ENCODE results near the gene TOP3A. TPM values are rescaled to one million over a fixed set of nuclear protein-coding genes. Genes with fewer than 3 reads are reported as not detected.
"Not testable (repeated sequence)": the region's sequence is repeated elsewhere in the genome, so short reads cannot be mapped to it uniquely, and the experiment has no call there.

The TOP3A gene
- total RNA-seq, 1 experiment from 2014 or later = 68.7 TPM

DNA sequence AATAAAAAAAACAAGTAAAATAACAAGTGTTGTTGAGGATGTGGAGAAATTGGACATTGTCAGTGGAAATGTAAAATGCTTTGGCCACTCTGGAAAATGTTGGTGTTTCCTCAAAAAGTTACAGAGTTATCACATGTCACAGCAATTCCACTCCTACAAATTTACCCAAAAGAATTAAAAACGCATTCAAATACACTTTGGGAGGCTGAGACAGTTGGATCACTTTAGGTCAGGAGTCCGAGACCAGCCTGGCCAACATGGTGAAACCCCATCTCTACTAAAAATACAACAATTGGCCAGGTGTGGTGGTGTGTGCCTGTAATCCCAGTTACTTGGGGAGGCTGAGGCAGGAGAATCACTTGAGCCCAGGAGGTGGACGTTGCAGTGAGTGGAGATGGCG, 5.6 kb downstream of the TOP3A start:
- H3K27me3 ChIP-seq (ENCODE audit: insufficient read depth, low read length) = no peaks in the 10 kb centered on the region
- Mint-ChIP-seq H3K4me3 (no peak overlapping the region), H3K9me3 (no peaks in the 10 kb centered on the region; a peak in 1 of 5 replicates), H3K27me3 (ENCODE audit: low read depth) (no peaks in the 10 kb centered on the region), H3K27ac (no peak overlapping the region), H3K36me3 (ENCODE audit: insufficient read depth in 1 of 3, low read depth in 3 of 3) (peaks cover 34 to 76% (median 68%) of the 10 kb centered on the region in 3 experiments), H3K4me1 (peaks cover 14 to 15% of the 10 kb centered on the region in 2 experiments)
- DNase-seq = no peak
- no peak overlapping the region for H4K5ac ChIP-seq (ENCODE audit: insufficient read length, low read depth, low read length)
- no peak overlapping the region for H3K27ac ChIP-seq (ENCODE audit: insufficient read length, low read depth, low read length)
- no peaks in the 10 kb centered on the region for H3K9me3 ChIP-seq (ENCODE audit: control insufficient read depth, low read depth, low read length)
- H4K8ac ChIP-seq (replicated peaks; ENCODE audit: insufficient read length, low read depth, low read length) = no peak overlapping the region
- WGBS (ENCODE audit: extremely low coverage, insufficient read length, low lambda C conversion rate) = no CpG with 5 or more reads among the region's 4 CpGs
- no peak overlapping the region for H2BK20ac ChIP-seq (ENCODE audit: low read depth, low read length, poor library complexity, severe bottlenecking)
- no peak overlapping the region for H2BK5ac ChIP-seq (ENCODE audit: insufficient read length, low read length)
- no peak overlapping the region for H3T11ph ChIP-seq (ENCODE audit: low read length)
- peaks cover 7% of the 10 kb centered on the region for H3K23me2 ChIP-seq (ENCODE audit: insufficient read length, low read depth, low read length, poor library complexity, severe bottlenecking)
- peaks cover 22% of the 10 kb centered on the region for H3K79me1 ChIP-seq (ENCODE audit: insufficient read depth, low read depth, low read length, poor library complexity, severe bottlenecking)
- no peak overlapping the region for H2BK120ac ChIP-seq (ENCODE audit: low read depth, low read length, poor library complexity, severe bottlenecking)
- TF ChIP-seq, protein P1, sequence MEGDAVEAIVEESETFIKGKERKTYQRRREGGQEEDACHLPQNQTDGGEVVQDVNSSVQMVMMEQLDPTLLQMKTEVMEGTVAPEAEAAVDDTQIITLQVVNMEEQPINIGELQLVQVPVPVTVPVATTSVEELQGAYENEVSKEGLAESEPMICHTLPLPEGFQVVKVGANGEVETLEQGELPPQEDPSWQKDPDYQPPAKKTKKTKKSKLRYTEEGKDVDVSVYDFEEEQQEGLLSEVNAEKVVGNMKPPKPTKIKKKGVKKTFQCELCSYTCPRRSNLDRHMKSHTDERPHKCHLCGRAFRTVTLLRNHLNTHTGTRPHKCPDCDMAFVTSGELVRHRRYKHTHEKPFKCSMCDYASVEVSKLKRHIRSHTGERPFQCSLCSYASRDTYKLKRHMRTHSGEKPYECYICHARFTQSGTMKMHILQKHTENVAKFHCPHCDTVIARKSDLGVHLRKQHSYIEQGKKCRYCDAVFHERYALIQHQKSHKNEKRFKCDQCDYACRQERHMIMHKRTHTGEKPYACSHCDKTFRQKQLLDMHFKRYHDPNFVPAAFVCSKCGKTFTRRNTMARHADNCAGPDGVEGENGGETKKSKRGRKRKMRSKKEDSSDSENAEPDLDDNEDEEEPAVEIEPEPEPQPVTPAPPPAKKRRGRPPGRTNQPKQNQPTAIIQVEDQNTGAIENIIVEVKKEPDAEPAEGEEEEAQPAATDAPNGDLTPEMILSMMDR (conservative IDR thresholded peaks at IDR 0.05) = no peak
- H3K18ac ChIP-seq (ENCODE audit: insufficient read length, low read depth, low read length) = no peak overlapping the region
- H3K14ac ChIP-seq (ENCODE audit: insufficient read depth, low read length) = no peak overlapping the region
- H2BK15ac ChIP-seq (ENCODE audit: low read depth, low read length) = no peak overlapping the region
- no peaks in the 10 kb centered on the region for H4K20me1 ChIP-seq (ENCODE audit: control insufficient read depth, insufficient read depth, insufficient read length)
- H2AK5ac ChIP-seq (ENCODE audit: insufficient read length, low read length) = no peak overlapping the region
- no peak overlapping the region for H2BK12ac ChIP-seq (ENCODE audit: insufficient read length, low read depth, low read length)
- H3K9ac ChIP-seq (ENCODE audit: extremely low read depth, insufficient read length, low read length) = no peak overlapping the region
- H3K79me2 ChIP-seq (ENCODE audit: insufficient read depth, low read length) = peaks cover 22% of the 10 kb centered on the region; the same call in 1 of the 2 replicates
- no peak overlapping the region for H3K4me2 ChIP-seq (ENCODE audit: insufficient read depth, insufficient read length, low read length)
- no peak overlapping the region for H4K91ac ChIP-seq (ENCODE audit: insufficient read length, low read depth, low read length)
- no peak overlapping the region for H3K56ac ChIP-seq (ENCODE audit: insufficient read length, low read depth, low read length)
- H3K4me1 ChIP-seq (ENCODE audit: insufficient read depth, low read length) = peaks cover 2% of the 10 kb centered on the region; the same call in 1 of the 2 replicates
- H3K23ac ChIP-seq (ENCODE audit: insufficient read length, low read depth, low read length) = no peak overlapping the region
- H3K4ac ChIP-seq (ENCODE audit: low read depth, low read length) = no peak overlapping the region
- H2AFZ ChIP-seq (ENCODE audit: low read length) = no peak overlapping the region

DNA sequence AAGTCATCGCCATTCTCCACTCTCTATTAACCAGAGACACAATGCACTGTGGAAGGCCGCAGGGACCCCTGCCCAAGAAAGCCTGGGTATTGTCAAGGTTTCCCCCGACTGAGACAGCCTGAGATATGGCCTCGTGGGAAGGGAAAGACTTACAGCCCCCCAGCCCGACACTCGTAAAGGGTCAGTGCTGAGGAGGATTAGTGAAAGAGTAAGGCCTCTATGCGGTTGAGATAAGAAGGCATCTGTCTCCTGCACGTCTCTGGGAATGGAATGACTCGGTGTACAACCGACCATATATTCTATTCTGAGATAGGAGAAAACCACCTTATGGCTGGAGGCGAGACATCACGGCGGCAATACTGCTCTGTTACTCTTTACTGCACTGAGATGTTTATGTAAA, 11.6 kb downstream of the TOP3A start:
- not testable (repeated sequence) for H3K4me3 Mint-ChIP-seq; H3K27ac Mint-ChIP-seq; H3K9me3 Mint-ChIP-seq; H3K4me1 ChIP-seq (ENCODE audit: insufficient read depth, low read length); DNase-seq; H4K5ac ChIP-seq (ENCODE audit: insufficient read length, low read depth, low read length); H3K18ac ChIP-seq (ENCODE audit: insufficient read length, low read depth, low read length); H3K79me2 ChIP-seq (ENCODE audit: insufficient read depth, low read length); H3K4me1 Mint-ChIP-seq; H3K9me3 ChIP-seq (ENCODE audit: control insufficient read depth, low read depth, low read length); H2BK20ac ChIP-seq (ENCODE audit: low read depth, low read length, poor library complexity, severe bottlenecking); H3K27me3 Mint-ChIP-seq (ENCODE audit: low read depth); H2AK5ac ChIP-seq (ENCODE audit: insufficient read length, low read length); H4K20me1 ChIP-seq (ENCODE audit: control insufficient read depth, insufficient read depth, insufficient read length); H2AFZ ChIP-seq (ENCODE audit: low read length); H3K56ac ChIP-seq (ENCODE audit: insufficient read length, low read depth, low read length); H4K8ac ChIP-seq (replicated peaks; ENCODE audit: insufficient read length, low read depth, low read length); H3K27me3 ChIP-seq (ENCODE audit: insufficient read depth, low read length); H2BK120ac ChIP-seq (ENCODE audit: low read depth, low read length, poor library complexity, severe bottlenecking); H3K79me1 ChIP-seq (ENCODE audit: insufficient read depth, low read depth, low read length, poor library complexity, severe bottlenecking); H3T11ph ChIP-seq (ENCODE audit: low read length); H4K91ac ChIP-seq (ENCODE audit: insufficient read length, low read depth, low read length); H3K14ac ChIP-seq (ENCODE audit: insufficient read depth, low read length); H2BK5ac ChIP-seq (ENCODE audit: insufficient read length, low read length); H3K9ac ChIP-seq (ENCODE audit: extremely low read depth, insufficient read length, low read length); H2BK15ac ChIP-seq (ENCODE audit: low read depth, low read length); H3K23me2 ChIP-seq (ENCODE audit: insufficient read length, low read depth, low read length, poor library complexity, severe bottlenecking); H3K4me2 ChIP-seq (ENCODE audit: insufficient read depth, insufficient read length, low read length); H3K4ac ChIP-seq (ENCODE audit: low read depth, low read length); H3K27ac ChIP-seq (ENCODE audit: insufficient read length, low read depth, low read length); H2BK12ac ChIP-seq (ENCODE audit: insufficient read length, low read depth, low read length); H3K23ac ChIP-seq (ENCODE audit: insufficient read length, low read depth, low read length)
- H3K36me3 Mint-ChIP-seq (ENCODE audit: insufficient read depth in 1 of 3, low read depth in 3 of 3) = peaks cover 50 to 85% (median 77%) of the 10 kb centered on the region in 3 experiments
- no CpG with 5 or more reads among the region's 13 CpGs for WGBS (ENCODE audit: extremely low coverage, insufficient read length, low lambda C conversion rate)
